Glomerular endothelial cell (primary cell): ENCODE measurements around the gene MST1. TPM values are rescaled to one million over a fixed set of nuclear protein-coding genes. Genes with fewer than 3 reads are reported as not detected.
A peak's percentile ranks its signal among the peaks of the same experiment; 100 is the strongest.

Source experiments
- DNase-seq: peaks from one replicate; pipeline ENCODE4 v3.0.0-alpha.2; 2011; ENCODE audit warnings: low read depth, low spot score; ENCODE audit errors: extremely low read depth
- total RNA-seq: library from RNA; depleted of rRNA; stranded (reverse); fragments of >200 nt; gene quantifications from 2 replicates; pipeline ENCODE4 v1.2.3, GENCODE V29; 2015

Gene MST1
- total RNA-seq, 1 donor from 2014 or later = 9.6 TPM

GRCh38 chr3:49680493-49681231 lies 8.6 kb downstream of the MST1 start:
- no peak for DNase-seq

GRCh38 chr3:49675912-49676311 lies 13.4 kb downstream of the MST1 start:
- DNase-seq = no peak

- no peak for DNase-seq
Measured at GRCh38 chr3:49674497-49674983, 14.7 kb downstream of the MST1 start.

DNA sequence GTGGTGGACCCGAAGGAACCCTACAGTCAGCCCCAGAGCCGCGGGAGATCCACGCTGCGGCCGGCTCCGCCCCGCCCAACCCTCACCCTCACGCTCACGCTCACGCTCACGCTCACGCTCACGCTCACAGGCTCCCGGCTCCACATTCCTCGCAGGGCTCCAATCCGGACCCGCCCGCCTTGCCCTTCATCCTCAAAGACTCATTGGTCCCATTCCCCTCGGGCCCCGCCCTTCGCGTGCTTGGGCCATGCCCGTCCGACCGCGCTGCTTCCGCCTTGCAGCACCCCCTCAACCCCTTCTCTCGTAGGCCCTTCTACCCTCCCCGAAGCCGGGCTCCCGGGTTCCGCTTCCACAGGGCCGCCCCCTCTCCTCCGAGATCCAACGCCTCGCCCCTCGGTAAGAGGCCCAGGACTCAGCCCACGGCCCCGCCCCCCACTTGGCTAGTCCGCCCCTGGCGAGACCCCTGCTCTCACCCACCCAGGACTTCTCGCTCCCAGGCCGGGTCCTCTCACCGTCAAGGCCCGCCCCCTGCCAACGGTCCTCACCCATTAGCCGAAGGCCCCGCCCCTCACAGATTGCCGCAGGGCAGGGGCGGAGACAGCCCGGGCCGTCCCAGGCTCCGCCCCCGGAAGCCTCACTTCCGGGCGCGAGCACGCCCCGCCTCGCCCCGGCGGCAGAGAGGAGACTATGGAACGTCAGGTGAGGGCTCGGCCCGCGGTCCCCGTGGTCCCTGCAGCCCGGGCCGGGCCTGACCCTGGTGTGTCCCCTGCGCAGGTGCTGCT lies 15.4 kb downstream of the MST1 start, which contains the start of gene APEH:
Gene APEH (plus strand): TSS at position 637 of the 782 bp plus-strand sequence. CDS start 51 bp downstream, at position 688.
- peak; percentile 68 for DNase-seq

DNA sequence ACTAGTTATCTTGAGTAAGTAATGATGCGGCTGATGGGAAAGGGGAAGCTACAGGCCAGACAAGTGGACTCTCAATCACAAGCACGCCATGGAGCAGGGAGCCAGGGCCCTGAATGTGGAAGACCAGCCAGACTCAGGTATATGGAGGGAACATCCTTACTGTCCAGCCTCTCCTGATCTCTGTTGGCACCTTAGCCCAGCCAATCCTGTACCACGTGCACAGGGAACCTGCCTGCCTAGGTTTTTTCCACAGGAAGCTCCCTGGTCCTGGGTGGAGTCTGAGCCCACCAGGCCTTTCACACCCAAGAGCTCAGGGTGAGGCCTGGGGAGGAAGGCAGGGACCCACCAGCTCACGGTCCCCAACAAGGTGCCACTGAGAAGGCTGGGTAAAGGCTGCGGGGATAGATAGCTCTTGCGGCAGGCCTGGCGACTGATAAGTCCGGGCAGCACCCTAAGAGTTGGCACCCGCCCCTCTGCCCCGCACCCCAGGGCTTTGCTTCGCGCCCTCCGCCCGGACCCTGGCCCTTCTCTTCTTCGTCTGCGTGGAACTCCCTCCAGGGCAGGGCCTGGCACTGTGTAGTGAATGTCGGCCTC lies 16.1 kb downstream of the MST1 start:
- no peak for DNase-seq

DNA sequence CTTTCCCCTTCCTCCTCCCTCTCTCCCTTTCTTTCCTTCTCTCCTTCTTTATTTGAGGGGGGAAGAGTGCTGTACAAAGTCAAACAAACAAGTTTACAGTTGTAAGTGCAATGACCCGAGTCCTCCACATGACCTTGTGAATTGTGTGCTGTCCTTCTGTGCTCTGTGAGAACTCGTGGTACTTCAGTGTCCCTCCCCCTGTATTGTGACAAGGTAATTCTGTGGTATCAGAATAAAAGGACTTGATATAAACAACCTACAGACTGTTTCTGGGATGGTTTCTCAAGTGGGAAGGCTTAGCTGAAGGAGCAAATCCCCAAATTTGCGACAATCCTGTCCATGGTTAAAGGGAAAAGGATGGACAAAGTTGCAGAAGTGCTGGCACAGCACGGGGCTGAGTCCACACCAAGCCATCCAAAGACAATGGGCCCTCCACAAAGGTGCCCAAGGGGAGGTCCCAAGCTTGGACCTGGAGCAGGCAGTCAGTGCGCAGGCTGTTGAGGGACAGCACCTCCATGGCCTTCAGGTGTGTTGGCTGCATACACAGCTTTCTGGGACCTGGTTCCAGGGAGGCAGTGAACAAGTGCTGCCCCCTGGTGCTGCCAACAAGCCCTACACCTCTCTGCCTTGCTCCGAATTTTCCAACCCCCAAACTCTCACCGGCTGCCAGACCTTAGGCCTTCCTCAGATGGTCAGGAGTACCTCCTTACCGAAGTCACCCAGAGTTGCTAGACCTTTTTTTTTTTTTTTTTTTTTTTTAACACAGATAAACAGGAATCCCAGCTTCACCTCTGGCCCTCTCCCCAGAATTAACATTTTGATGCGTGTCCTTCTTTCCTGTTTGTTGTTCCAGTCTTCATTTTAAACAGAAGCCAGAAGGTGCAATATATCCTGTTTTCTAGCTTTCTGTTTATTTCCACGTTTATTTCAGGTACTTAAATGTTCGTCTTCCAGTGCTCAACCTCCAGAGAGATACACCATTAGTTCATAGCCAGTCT lies 17.7 kb downstream of the MST1 start:
- DNase-seq = no peak

GRCh38 chr3:49670940-49671290 lies 18.4 kb downstream of the MST1 start:
- no peak for DNase-seq

DNA sequence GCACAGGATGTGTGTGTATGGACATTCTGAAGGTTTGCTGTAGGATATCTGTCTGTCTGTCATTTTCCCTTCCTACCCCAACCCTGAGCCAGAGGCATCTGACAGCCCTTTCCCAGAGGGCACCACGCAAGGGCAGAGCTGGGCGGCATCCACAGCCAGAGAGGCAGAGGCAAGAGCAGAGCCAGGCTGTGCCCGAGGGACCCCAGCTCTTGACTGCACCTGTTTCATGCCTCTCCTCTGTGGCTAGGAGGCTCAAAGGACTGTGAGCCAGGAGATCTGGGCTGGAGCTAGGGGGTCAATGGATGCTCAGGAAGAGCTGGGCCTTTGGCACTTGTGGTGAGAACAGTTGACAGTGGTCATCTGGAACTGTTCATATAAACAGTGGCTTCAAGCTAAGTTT lies 19.9 kb downstream of the MST1 start:
- no peak for DNase-seq

DNA sequence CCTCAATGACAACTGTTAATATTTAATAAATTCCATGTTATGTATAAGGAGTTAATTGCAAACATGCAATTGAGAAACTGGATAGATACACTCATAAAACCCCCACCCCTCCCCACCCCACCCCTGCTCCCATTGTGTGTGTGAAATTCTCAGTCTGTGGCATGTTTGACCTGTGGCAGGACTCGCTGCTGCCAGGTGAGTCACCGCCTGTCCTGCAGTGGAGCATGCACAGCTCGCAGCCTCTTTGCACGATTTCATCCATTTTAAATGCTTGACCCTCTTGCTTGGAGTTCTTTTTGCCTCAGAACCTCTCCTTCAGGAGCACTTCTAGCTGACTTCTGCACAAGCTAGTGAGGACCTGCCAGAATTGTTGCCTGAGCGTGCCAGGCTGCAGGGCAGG lies 20.4 kb downstream of the MST1 start:
- no peak for DNase-seq

- DNase-seq = no peak
Measured at GRCh38 chr3:49668414-49668797, 20.9 kb downstream of the MST1 start.

GRCh38 chr3:49667701-49668413 lies 21.4 kb downstream of the MST1 start:
- DNase-seq = no peak

- DNase-seq = no peak
Measured at GRCh38 chr3:49666592-49666991, 22.7 kb downstream of the MST1 start.

DNA sequence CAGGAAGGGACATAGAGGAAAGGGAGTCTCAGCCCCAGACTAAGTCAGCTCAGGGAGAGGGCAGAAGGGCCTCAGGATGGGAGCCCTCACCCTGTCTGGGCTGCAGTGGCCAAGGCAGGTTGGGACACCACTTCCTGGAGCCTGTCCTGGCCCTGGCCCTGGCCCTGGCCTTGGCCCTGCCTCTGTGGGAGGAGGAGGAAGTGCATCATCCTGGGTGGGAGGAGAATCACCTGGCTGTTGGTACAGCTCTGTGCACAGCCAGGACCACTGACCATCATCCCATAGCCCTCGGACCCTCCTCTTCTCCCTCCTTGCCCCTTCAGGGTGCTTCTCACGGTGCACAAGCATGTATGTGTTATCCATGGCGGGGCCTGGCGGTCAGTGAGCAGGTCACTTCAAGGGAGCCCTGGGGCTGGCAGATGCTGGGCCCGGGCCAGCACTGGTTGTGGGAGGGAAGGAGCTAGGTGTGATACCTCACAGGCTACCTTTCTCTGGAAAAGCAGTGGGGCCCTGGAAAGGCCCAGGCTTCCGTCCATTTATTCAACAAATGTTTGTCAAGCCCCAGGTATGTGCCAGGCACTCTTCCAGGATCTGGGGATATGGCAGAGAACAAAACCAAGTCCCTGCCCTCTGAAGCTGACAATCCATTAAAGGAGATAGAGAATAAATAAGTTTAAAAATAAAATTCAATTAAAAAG lies 23.3 kb downstream of the MST1 start:
- no peak for DNase-seq

DNA sequence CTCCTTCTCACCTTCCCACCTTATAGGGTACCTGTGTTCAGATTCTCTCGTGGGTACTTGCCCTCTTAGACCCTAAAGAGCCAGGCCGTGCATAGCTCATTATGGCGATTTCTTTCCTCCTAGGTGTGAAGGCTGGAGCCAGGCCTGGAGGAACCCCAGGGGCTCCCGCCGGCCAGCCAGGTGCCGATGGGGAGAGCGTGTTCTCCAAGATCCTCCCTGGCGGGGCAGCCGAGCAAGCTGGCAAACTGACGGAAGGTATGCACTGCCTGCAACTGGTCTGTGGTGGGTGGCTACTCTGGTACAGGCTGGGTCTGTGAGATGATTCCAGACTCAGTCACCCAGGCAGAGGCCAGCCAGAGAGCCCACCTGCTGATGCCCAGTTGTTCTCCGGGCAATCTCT lies 25.0 kb downstream of the MST1 start:
- no peak for DNase-seq

GRCh38 chr3:49663831-49664230 lies 25.4 kb downstream of the MST1 start:
- no peak for DNase-seq

DNA sequence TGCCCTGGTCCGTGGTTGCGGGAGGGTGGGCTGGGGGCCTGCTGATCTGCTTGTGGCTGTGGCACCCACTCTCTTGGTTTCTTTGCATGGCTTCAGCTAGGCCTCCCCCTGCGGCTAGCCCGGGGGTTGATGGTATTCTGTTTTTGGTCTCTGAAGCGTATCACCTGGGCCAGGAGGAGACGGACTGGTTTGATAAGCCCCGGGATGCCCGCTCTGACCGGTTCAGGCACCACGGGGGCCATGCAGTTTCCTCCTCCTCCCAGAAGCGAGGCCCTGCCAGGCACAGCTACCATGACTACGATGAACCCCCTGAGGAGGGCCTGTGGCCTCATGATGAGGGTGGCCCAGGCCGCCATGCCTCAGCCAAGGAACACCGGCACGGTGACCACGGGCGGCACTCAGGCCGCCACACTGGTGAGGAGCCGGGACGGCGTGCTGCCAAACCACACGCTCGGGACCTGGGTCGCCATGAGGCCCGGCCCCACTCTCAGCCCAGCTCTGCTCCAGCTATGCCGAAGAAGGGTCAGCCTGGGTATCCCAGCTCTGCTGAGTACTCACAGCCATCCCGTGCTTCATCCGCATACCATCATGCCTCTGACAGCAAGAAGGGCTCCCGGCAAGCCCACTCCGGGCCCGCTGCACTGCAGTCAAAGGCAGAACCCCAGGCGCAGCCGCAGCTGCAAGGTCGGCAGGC lies 26.4 kb downstream of the MST1 start:
- DNase-seq = no peak

- DNase-seq = no peak
Measured at GRCh38 chr3:49662021-49662420, 27.3 kb downstream of the MST1 start.

DNA sequence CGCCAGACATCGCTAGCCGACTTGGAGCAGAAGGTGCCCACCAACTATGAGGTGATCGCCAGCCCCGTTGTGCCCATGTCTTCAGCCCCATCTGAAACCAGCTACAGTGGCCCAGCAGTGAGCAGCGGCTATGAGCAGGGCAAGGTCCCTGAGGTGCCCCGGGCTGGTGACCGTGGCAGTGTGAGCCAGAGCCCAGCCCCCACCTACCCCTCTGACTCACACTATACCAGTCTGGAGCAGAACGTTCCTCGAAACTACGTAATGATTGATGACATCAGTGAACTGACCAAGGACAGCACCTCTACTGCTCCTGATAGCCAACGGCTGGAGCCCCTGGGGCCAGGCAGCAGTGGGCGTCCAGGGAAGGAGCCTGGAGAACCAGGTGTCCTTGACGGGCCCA lies 28.0 kb downstream of the MST1 start:
- DNase-seq = no peak

- DNase-seq = no peak
Measured at GRCh38 chr3:49659756-49660155, 29.5 kb downstream of the MST1 start.
